ENCODE measurements around the gene NKX3-2. TPM values are rescaled to one million over a fixed set of nuclear protein-coding genes. Genes with fewer than 3 reads are reported as not detected.

The NKX3-2 gene
- total RNA-seq, 1 donor from 2014 or later: not detected

GRCh38 chr4:13496605-13497004, 47.7 kb downstream of the NKX3-2 start:
- Mint-ChIP-seq H3K36me3 (no peaks in the 10 kb centered on the region), H3K27me3 (ENCODE audit: insufficient read depth, low read depth) (peaks cover 3% of the 10 kb centered on the region), H3K4me3 (no peak overlapping the region), H3K9me3 (peaks cover 3% of the 10 kb centered on the region), H3K27ac (no peak overlapping the region), H3K4me1 (peaks cover 12% of the 10 kb centered on the region)
- no peak for DNase-seq (ENCODE audit: low spot score)
- Histone ChIP-seq H3K4me3 (no peak overlapping the region), H3K9ac (no peak overlapping the region), H3K4me2 (no peak overlapping the region), H3K27me3 (no peaks in the 10 kb centered on the region), H3K9me3 (ENCODE audit: low read depth) (no peaks in the 10 kb centered on the region), H4K20me1 (ENCODE audit: low read depth) (no peaks in the 10 kb centered on the region), H3K36me3 (no peaks in the 10 kb centered on the region), H3K27ac (no peak overlapping the region), H3K79me2 (ENCODE audit: low read depth) (no peaks in the 10 kb centered on the region), H2AFZ (replicated peaks) (no peak overlapping the region), H3F3A (ENCODE audit: low read depth) (no peaks in the 10 kb centered on the region), H3K4me1 (no peaks in the 10 kb centered on the region)
- TF ChIP-seq CTCF (IDR thresholded peaks at IDR 0.05) (no peak), EZH2 (IDR thresholded peaks at IDR 0.05) (no peak), EZH2phosphoT487 (IDR thresholded peaks at IDR 0.05) (no peak)

GRCh38 chr4:13495753-13496152, 48.6 kb downstream of the NKX3-2 start:
- Histone ChIP-seq H2AFZ (replicated peaks) (no peak overlapping the region), H3F3A (ENCODE audit: low read depth) (no peaks in the 10 kb centered on the region), H3K4me2 (no peak overlapping the region), H3K27ac (no peak overlapping the region), H4K20me1 (ENCODE audit: low read depth) (no peaks in the 10 kb centered on the region), H3K27me3 (no peaks in the 10 kb centered on the region), H3K9ac (no peak overlapping the region), H3K36me3 (no peaks in the 10 kb centered on the region), H3K4me1 (no peaks in the 10 kb centered on the region), H3K79me2 (ENCODE audit: low read depth) (no peaks in the 10 kb centered on the region), H3K9me3 (ENCODE audit: low read depth) (no peaks in the 10 kb centered on the region), H3K4me3 (no peak overlapping the region)
- H3K4me3 Mint-ChIP-seq: no peak overlapping the region
- DNase-seq (ENCODE audit: low spot score): no peak
- H3K27me3 Mint-ChIP-seq (ENCODE audit: insufficient read depth, low read depth): no peaks in the 10 kb centered on the region
- H3K27ac Mint-ChIP-seq: no peak overlapping the region
- no peaks in the 10 kb centered on the region for H3K36me3 Mint-ChIP-seq
- TF ChIP-seq CTCF (IDR thresholded peaks at IDR 0.05) (no peak), EZH2phosphoT487 (IDR thresholded peaks at IDR 0.05) (no peak), EZH2 (IDR thresholded peaks at IDR 0.05) (no peak)
- H3K4me1 Mint-ChIP-seq: peaks cover 10% of the 10 kb centered on the region
- H3K9me3 Mint-ChIP-seq: no peaks in the 10 kb centered on the region

- H3K4me3 ChIP-seq: no peak overlapping the region
- H3K36me3 Mint-ChIP-seq: no peaks in the 10 kb centered on the region
- H3K36me3 ChIP-seq: no peaks in the 10 kb centered on the region
- H3K4me1 ChIP-seq: no peaks in the 10 kb centered on the region
- H3K79me2 ChIP-seq (ENCODE audit: low read depth): no peaks in the 10 kb centered on the region
- H3K27me3 Mint-ChIP-seq (ENCODE audit: insufficient read depth, low read depth): no peaks in the 10 kb centered on the region
- DNase-seq (ENCODE audit: low spot score): no peak
- H3K4me3 Mint-ChIP-seq: no peak overlapping the region
- no peaks in the 10 kb centered on the region for H3K4me1 Mint-ChIP-seq
- no peak overlapping the region for H3K27ac Mint-ChIP-seq
- no peak overlapping the region for H3K9ac ChIP-seq
- no peaks in the 10 kb centered on the region for H3K9me3 ChIP-seq (ENCODE audit: low read depth)
- no peaks in the 10 kb centered on the region for H3K9me3 Mint-ChIP-seq
- TF ChIP-seq CTCF (IDR thresholded peaks at IDR 0.05) (no peak), EZH2phosphoT487 (IDR thresholded peaks at IDR 0.05) (no peak), EZH2 (IDR thresholded peaks at IDR 0.05) (no peak)
- no peak overlapping the region for H3K27ac ChIP-seq
- H3K4me2 ChIP-seq: no peak overlapping the region
- no peaks in the 10 kb centered on the region for H4K20me1 ChIP-seq (ENCODE audit: low read depth)
- H3F3A ChIP-seq (ENCODE audit: low read depth): no peaks in the 10 kb centered on the region
- H3K27me3 ChIP-seq: no peaks in the 10 kb centered on the region
- no peak overlapping the region for H2AFZ ChIP-seq (replicated peaks)
Measured at GRCh38 chr4:13493793-13494192, 50.5 kb downstream of the NKX3-2 start.

Measured in neural progenitor cell (in vitro differentiated cells).